ENCODE data around the gene NANOGP8. TPM values are rescaled to one million over a fixed set of nuclear protein-coding genes. Genes with fewer than 3 reads are reported as not detected.

NANOGP8 gene
- total RNA-seq, 1 donor from 2014 or later: not detected

- DNase-seq: no peak
These were observed 24.5 kb downstream of the NANOGP8 start for GRCh38 chr15:35060591-35060990.

GRCh38 chr15:35058534-35059054 is 26.5 kb downstream of the NANOGP8 start:
- DNase-seq: no peak

GRCh38 chr15:35055416-35056105 is 29.5 kb downstream of the NANOGP8 start:
- no peak for DNase-seq

GRCh38 chr15:35054380-35054779 is 30.7 kb downstream of the NANOGP8 start:
- DNase-seq: no peak

GRCh38 chr15:35047996-35048395 is 37.1 kb downstream of the NANOGP8 start:
- DNase-seq: no peak

GRCh38 chr15:35047528-35047927 is 37.6 kb downstream of the NANOGP8 start:
- no peak for DNase-seq

- no peak for DNase-seq
These were observed 41.6 kb downstream of the NANOGP8 start for GRCh38 chr15:35043373-35044095.

GRCh38 chr15:35040339-35041255 is 44.5 kb downstream of the NANOGP8 start:
- no peak for DNase-seq

GRCh38 chr15:35038626-35039451 is 46.3 kb downstream of the NANOGP8 start:
- DNase-seq: no peak

Other genes with a start within 250 kb of the NANOGP8 start
- gene AQR, start 115.6 kb downstream of the NANOGP8 start, total RNA-seq: 32.7 TPM
- gene ZNF770, start 97.0 kb downstream of the NANOGP8 start, total RNA-seq: 48.5 TPM

All from tongue (tissue), 2 donors.